DND-41 (cell line): Measurements from ENCODE around the gene NTS.

Experiments
- CTCF ChIP-seq: IDR thresholded peaks from 2 replicates; pipeline ENCODE4 v1.5.1; 2012; ENCODE audit warnings: borderline replicate concordance, low read length, moderate library complexity, mild to moderate bottlenecking; ENCODE audit not compliant: poor library complexity, severe bottlenecking; ENCODE audit errors: extremely low read depth
- EZH2 ChIP-seq: IDR thresholded peaks from 3 replicates; pipeline ENCODE4 v1.6.1; 2012; ENCODE audit warnings: borderline replicate concordance, low read depth, mild to moderate bottlenecking, moderate library complexity, low read length, inconsistent platforms; ENCODE audit not compliant: severe bottlenecking

GRCh38 chr12:85883763-85884162 is 9.7 kb downstream of the NTS start:
- TF ChIP-seq CTCF, result no peak
- TF ChIP-seq EZH2, result no peak
